ENCODE results near the gene CCBE1.

CCBE1 gene

GRCh38 chr18:59388817-59389216, 308.4 kb downstream of the CCBE1 start:
- no peak for DNase-seq (ENCODE audit: low read depth)

- DNase-seq (ENCODE audit: low read depth) = no peak
Measured at GRCh38 chr18:59387687-59388565, 309.3 kb downstream of the CCBE1 start.

- no peak for DNase-seq (ENCODE audit: low read depth)
Measured at GRCh38 chr18:59386909-59387686, 310.1 kb downstream of the CCBE1 start.

- no peak for DNase-seq (ENCODE audit: low read depth)
Measured at GRCh38 chr18:59385191-59385590, 312.0 kb downstream of the CCBE1 start.

GRCh38 chr18:59383851-59384250, 313.4 kb downstream of the CCBE1 start:
- no peak for DNase-seq (ENCODE audit: low read depth)

GRCh38 chr18:59382383-59382782, 314.8 kb downstream of the CCBE1 start:
- no peak for DNase-seq (ENCODE audit: low read depth)

GRCh38 chr18:59381949-59382348, 315.3 kb downstream of the CCBE1 start:
- DNase-seq (ENCODE audit: low read depth) = no peak
